Thyroid gland (tissue), 4 donors: ENCODE data around the gene SH3BGRL.

Source experiments
- POLR2A ChIP-seq, 2 donors: fragments of 450-650 bp; IDR thresholded peaks; one replicate each; pipeline ENCODE4 v1.6.1; 2017; ENCODE audit warnings: antibody characterized with exemption in 2 of 2, mild to moderate bottlenecking in 2 of 2, moderate library complexity in 1 of 2
- TF ChIP-seq, protein P1 (sequence below), 6 experiments: fragments of 200-600 bp in 3 of 6; fragments of 450-650 bp in 3 of 6; sonication (generic) in 3 of 6; IDR thresholded peaks; one replicate each; pipeline ENCODE4 v1.5.1; 2016 to 2019; ENCODE audit warnings: antibody characterized with exemption in 6 of 6, mild to moderate bottlenecking in 2 of 6, inconsistent platforms in 1 of 6, moderate library complexity in 1 of 6

DNA sequence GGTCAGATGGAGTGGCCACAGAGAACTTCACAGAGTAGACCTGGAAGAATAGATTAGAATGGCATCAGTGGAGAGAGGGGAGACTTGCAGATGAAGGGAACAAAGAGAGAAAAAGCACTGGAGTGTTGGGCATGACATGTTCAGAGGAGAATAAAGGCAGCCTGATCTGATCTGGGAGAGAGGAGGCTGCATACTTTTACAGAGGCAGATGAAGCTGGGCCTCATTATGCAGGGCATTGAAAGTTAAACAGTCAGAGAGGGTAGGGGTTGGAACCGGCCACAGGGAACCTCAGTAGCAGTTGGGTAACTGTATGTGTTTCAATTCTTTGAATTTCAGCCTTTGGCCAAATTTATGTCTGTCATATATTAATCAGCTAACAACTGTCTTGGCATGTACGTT, 61.2 kb downstream of the SH3BGRL start:
- TF ChIP-seq, protein P1, sequence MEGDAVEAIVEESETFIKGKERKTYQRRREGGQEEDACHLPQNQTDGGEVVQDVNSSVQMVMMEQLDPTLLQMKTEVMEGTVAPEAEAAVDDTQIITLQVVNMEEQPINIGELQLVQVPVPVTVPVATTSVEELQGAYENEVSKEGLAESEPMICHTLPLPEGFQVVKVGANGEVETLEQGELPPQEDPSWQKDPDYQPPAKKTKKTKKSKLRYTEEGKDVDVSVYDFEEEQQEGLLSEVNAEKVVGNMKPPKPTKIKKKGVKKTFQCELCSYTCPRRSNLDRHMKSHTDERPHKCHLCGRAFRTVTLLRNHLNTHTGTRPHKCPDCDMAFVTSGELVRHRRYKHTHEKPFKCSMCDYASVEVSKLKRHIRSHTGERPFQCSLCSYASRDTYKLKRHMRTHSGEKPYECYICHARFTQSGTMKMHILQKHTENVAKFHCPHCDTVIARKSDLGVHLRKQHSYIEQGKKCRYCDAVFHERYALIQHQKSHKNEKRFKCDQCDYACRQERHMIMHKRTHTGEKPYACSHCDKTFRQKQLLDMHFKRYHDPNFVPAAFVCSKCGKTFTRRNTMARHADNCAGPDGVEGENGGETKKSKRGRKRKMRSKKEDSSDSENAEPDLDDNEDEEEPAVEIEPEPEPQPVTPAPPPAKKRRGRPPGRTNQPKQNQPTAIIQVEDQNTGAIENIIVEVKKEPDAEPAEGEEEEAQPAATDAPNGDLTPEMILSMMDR (IDR thresholded peaks at IDR 0.05): no peak
- no peak for TF ChIP-seq POLR2A (IDR thresholded peaks at IDR 0.05)
